Measurements from ENCODE around the gene MEPCE. TPM values are rescaled to one million over a fixed set of nuclear protein-coding genes. Genes with fewer than 3 reads are reported as not detected.
"Not testable (repeated sequence)": the region's sequence is repeated elsewhere in the genome, so short reads cannot be mapped to it uniquely, and the experiment has no call there.

The MEPCE gene
- total and polyA plus RNA-seq, 4 donors: 18.5 to 41.8 (median 39.0) TPM

DNA sequence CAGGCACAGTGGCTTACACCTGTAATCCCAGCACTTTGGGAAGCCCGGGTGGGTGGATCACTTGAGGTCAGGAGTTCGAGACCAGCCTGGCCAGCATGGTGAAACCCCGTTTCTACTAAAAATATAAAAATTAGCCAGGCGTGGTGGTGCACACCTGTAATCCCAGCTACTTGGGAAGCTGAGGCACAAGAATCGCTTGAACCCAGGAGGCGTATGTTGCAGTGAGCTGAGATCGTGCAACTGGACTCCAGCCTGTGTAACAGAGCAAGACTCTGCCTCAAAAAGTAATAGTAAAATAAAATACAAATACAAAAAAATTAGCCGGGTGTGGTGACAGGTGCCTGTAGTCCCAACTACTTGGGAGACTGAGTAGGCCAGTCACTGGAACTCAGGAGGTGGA lies 9.1 kb downstream of the MEPCE start:
- no CpG with 5 or more reads among the region's 8 CpGs for WGBS (ENCODE audit: insufficient coverage)
- H3K9me3 ChIP-seq (ENCODE audit: control insufficient read depth, insufficient read depth, low read length); DNase-seq (ENCODE audit: low read depth in 4 of 6, low spot score in 6 of 6); H3K4me3 ChIP-seq (ENCODE audit: low read depth, low read length); H3K27ac ChIP-seq (ENCODE audit: low read depth, low read length); H3K27me3 ChIP-seq (ENCODE audit: control insufficient read depth, insufficient read depth, low read length): not testable (repeated sequence)
- H3K4me1 ChIP-seq (ENCODE audit: control insufficient read depth, insufficient read depth, low read length): peaks cover 19% of the 10 kb centered on the region
- peaks cover 24% of the 10 kb centered on the region for H3K36me3 ChIP-seq (ENCODE audit: control insufficient read depth, insufficient read depth, low read length)

GRCh38 chr7:100439244-100439643 lies 9.6 kb downstream of the MEPCE start:
- DNase-seq (ENCODE audit: low read depth in 4 of 6, low spot score in 6 of 6); H3K27me3 ChIP-seq (ENCODE audit: control insufficient read depth, insufficient read depth, low read length); H3K4me3 ChIP-seq (ENCODE audit: low read depth, low read length); H3K9me3 ChIP-seq (ENCODE audit: control insufficient read depth, insufficient read depth, low read length); H3K27ac ChIP-seq (ENCODE audit: low read depth, low read length): not testable (repeated sequence)
- Histone ChIP-seq H3K4me1 (ENCODE audit: control insufficient read depth, insufficient read depth, low read length) (peaks cover 22% of the 10 kb centered on the region), H3K36me3 (ENCODE audit: control insufficient read depth, insufficient read depth, low read length) (peaks cover 18% of the 10 kb centered on the region)
- WGBS (ENCODE audit: insufficient coverage): 96% methylated on average over 7 of the region's 7 CpGs

- Histone ChIP-seq H3K4me1 (ENCODE audit: control insufficient read depth, insufficient read depth, low read length) (peaks cover 15% of the 10 kb centered on the region), H3K36me3 (ENCODE audit: control insufficient read depth, insufficient read depth, low read length) (peaks cover 2% of the 10 kb centered on the region), H3K4me3 (ENCODE audit: low read depth, low read length) (no peak overlapping the region), H3K27me3 (ENCODE audit: control insufficient read depth, insufficient read depth, low read length) (no peaks in the 10 kb centered on the region), H3K9me3 (ENCODE audit: control insufficient read depth, insufficient read depth, low read length) (no peaks in the 10 kb centered on the region), H3K27ac (ENCODE audit: low read depth, low read length) (no peak overlapping the region)
- no peak for DNase-seq (ENCODE audit: low read depth in 4 of 6, low spot score in 6 of 6)
- WGBS (ENCODE audit: insufficient coverage): 93% methylated on average over 10 of the region's 11 CpGs
These were observed 12.3 kb downstream of the MEPCE start for GRCh38 chr7:100441641-100442535.

- DNase-seq (ENCODE audit: low read depth in 4 of 6, low spot score in 6 of 6): no peak
- Histone ChIP-seq H3K4me1 (ENCODE audit: control insufficient read depth, insufficient read depth, low read length) (peaks cover 12% of the 10 kb centered on the region), H3K36me3 (ENCODE audit: control insufficient read depth, insufficient read depth, low read length) (peaks cover 2% of the 10 kb centered on the region), H3K9me3 (ENCODE audit: control insufficient read depth, insufficient read depth, low read length) (no peaks in the 10 kb centered on the region), H3K4me3 (ENCODE audit: low read depth, low read length) (no peak overlapping the region), H3K27me3 (ENCODE audit: control insufficient read depth, insufficient read depth, low read length) (no peaks in the 10 kb centered on the region), H3K27ac (ENCODE audit: low read depth, low read length) (no peak overlapping the region)
- 99% methylated on average over 7 of the region's 9 CpGs for WGBS (ENCODE audit: insufficient coverage)
These were observed 13.6 kb downstream of the MEPCE start for GRCh38 chr7:100443096-100443840.

DNA sequence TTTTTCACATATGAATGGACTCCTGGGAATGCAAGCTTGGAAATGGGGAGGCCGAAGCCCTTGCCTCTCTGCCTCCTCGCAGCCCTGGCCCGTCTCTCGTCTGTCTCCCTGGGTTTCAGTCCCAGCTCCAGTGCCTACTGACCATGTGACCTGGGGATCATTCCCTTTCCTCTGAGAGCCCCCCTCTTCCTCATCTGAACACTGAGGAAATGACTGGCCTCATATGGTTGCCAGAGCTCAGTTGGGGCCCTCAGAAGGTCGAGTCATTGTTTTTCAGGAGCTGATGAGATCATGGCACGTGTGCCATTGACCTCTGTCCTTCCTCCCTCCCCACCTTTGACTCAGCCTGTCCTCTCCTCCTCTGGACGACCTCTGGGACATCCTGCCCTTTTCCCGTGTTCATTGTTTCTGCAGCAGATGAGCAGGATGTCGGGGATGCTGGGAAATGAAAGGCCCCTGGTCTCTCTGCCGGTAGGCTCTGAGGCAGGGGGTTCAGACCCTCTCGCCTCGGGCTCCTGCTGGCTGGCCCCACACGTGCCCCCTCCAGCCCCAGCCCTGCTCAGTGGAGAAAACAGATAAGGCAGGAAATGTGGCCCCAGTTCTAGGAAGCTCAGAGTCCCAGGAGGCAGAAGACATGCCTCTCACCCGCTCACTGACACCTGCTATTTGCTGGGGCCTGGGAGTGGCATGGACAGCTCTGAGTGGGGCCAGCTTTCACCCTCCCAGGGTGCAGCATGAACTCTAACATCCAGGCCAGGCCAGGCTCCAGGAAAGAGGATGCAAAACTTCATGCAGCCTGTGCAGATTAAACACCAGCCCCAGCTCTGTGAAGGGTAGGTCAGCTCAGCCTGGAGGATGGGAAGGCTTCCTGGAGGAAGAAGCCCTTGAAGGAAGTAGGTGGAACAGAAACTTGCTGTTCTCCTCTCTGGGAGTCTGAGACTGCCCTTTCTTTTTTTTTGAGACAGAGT lies 15.0 kb downstream of the MEPCE start:
- H3K36me3 ChIP-seq (ENCODE audit: control insufficient read depth, insufficient read depth, low read length): peaks cover 2% of the 10 kb centered on the region
- H3K9me3 ChIP-seq (ENCODE audit: control insufficient read depth, insufficient read depth, low read length): no peaks in the 10 kb centered on the region
- H3K27ac ChIP-seq (ENCODE audit: low read depth, low read length): peak overlapping the region; percentile 70
- peaks cover 13% of the 10 kb centered on the region for H3K4me1 ChIP-seq (ENCODE audit: control insufficient read depth, insufficient read depth, low read length)
- H3K27me3 ChIP-seq (ENCODE audit: control insufficient read depth, insufficient read depth, low read length): no peaks in the 10 kb centered on the region
- no peak overlapping the region for H3K4me3 ChIP-seq (ENCODE audit: low read depth, low read length)
- DNase-seq (ENCODE audit: low read depth in 4 of 6, low spot score in 6 of 6): no peak
- 37% methylated on average over 10 of the region's 14 CpGs for whole genome bisulfite sequencing (ENCODE audit: insufficient coverage)

DNA sequence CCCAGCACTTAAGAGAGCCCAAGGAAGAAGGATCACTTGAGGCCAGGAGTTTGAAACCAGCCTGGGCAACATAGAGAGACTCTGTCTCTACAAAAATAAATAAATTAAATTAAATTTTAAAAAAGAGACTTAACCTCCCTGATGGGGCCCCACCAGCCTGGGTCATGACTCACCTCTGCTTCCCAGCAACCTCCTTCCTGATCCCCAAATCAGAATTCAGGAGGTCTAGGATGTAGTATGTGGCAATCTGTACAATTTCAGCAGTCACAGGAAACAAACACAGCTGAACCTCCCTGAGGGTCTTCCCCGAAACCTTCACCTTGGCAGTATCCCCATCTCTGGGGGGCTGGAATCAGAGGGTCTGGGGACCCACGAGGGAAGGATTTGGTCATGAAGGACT lies 16.4 kb downstream of the MEPCE start:
- no peak overlapping the region for H3K27ac ChIP-seq (ENCODE audit: low read depth, low read length)
- 67% methylated on average over 1 of the region's 2 CpGs for WGBS (ENCODE audit: insufficient coverage)

GRCh38 chr7:100447363-100447762 lies 17.7 kb downstream of the MEPCE start:
- H3K27ac ChIP-seq (ENCODE audit: low read depth, low read length); H3K27me3 ChIP-seq (ENCODE audit: control insufficient read depth, insufficient read depth, low read length); DNase-seq (ENCODE audit: low read depth in 4 of 6, low spot score in 6 of 6); H3K4me3 ChIP-seq (ENCODE audit: low read depth, low read length); H3K9me3 ChIP-seq (ENCODE audit: control insufficient read depth, insufficient read depth, low read length); H3K36me3 ChIP-seq (ENCODE audit: control insufficient read depth, insufficient read depth, low read length): not testable (repeated sequence)
- H3K4me1 ChIP-seq (ENCODE audit: control insufficient read depth, insufficient read depth, low read length): peaks cover 28% of the 10 kb centered on the region
- 100% methylated on average over 1 of the region's 8 CpGs for WGBS (ENCODE audit: insufficient coverage)

More for the DNA sequence above, 16.4 kb downstream of the MEPCE start:
- peaks cover 2% of the 10 kb centered on the region for H3K36me3 ChIP-seq (ENCODE audit: control insufficient read depth, insufficient read depth, low read length)
- no peak for DNase-seq (ENCODE audit: low read depth in 4 of 6, low spot score in 6 of 6)
- H3K4me3 ChIP-seq (ENCODE audit: low read depth, low read length): no peak overlapping the region
- H3K27me3 ChIP-seq (ENCODE audit: control insufficient read depth, insufficient read depth, low read length): no peaks in the 10 kb centered on the region
- H3K9me3 ChIP-seq (ENCODE audit: control insufficient read depth, insufficient read depth, low read length): no peaks in the 10 kb centered on the region
- H3K4me1 ChIP-seq (ENCODE audit: control insufficient read depth, insufficient read depth, low read length): peaks cover 27% of the 10 kb centered on the region

DNA sequence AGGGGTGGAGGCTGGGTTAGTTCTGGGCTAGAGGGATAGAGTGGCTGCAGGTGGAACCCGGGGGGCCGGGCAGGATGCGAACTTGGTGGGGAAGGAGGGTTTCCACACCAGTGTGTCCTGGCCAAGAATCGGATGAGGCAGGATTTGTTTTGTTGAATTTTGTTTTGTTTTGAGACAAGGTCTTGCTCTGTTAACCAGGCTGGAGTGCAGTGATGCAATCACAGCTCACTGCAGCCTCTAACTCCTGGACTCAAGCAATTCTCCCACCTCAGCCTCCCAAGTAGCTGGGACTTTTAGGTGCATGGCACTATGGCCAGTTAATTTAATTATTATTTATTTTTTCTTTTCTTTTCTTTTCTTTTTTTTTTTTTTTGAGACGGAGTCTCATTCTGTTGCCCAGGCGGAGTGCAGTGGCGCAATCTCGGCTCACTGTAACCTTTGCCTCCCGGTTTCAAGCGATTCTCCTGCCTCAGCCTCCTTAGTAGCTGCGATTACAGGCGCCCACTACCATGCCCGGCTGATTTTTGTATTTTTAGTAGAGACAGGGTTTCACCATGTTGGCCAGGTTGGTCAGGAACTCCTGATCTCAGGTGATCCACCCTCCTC lies 19.7 kb downstream of the MEPCE start:
- no peak for DNase-seq (ENCODE audit: low read depth in 4 of 6, low spot score in 6 of 6)
- Histone ChIP-seq H3K27ac (ENCODE audit: low read depth, low read length) (no peak overlapping the region), H3K27me3 (ENCODE audit: control insufficient read depth, insufficient read depth, low read length) (no peaks in the 10 kb centered on the region), H3K4me1 (ENCODE audit: control insufficient read depth, insufficient read depth, low read length) (peaks cover 25% of the 10 kb centered on the region), H3K36me3 (ENCODE audit: control insufficient read depth, insufficient read depth, low read length) (no peaks in the 10 kb centered on the region), H3K9me3 (ENCODE audit: control insufficient read depth, insufficient read depth, low read length) (no peaks in the 10 kb centered on the region), H3K4me3 (ENCODE audit: low read depth, low read length) (no peak overlapping the region)
- 93% methylated on average over 9 of the region's 13 CpGs for WGBS (ENCODE audit: insufficient coverage)

- WGBS (ENCODE audit: insufficient coverage): no CpG with 5 or more reads among the region's 3 CpGs
- Histone ChIP-seq H3K36me3 (ENCODE audit: control insufficient read depth, insufficient read depth, low read length) (peaks cover 12% of the 10 kb centered on the region), H3K4me1 (ENCODE audit: control insufficient read depth, insufficient read depth, low read length) (peaks cover 17% of the 10 kb centered on the region), H3K27me3 (ENCODE audit: control insufficient read depth, insufficient read depth, low read length) (no peaks in the 10 kb centered on the region), H3K27ac (ENCODE audit: low read depth, low read length) (no peak overlapping the region), H3K9me3 (ENCODE audit: control insufficient read depth, insufficient read depth, low read length) (no peaks in the 10 kb centered on the region), H3K4me3 (ENCODE audit: low read depth, low read length) (no peak overlapping the region)
- no peak for DNase-seq (ENCODE audit: low read depth in 4 of 6, low spot score in 6 of 6)
These were observed 22.9 kb downstream of the MEPCE start for GRCh38 chr7:100452513-100452912.
